ENCODE data around the gene GRIK4. TPM values are rescaled to one million over a fixed set of nuclear protein-coding genes. Genes with fewer than 3 reads are reported as not detected.

The GRIK4 gene
- total RNA-seq, 2 donors from 2014 or later = not detected

- ATAC-seq (no peak), DNase-seq (ENCODE audit: low spot score in 2 of 2) (no peak)
- peaks cover 0 to 5% of the 10 kb centered on the region in 2 donors for H3K9me3 Mint-ChIP-seq
- H3K36me3 Mint-ChIP-seq = peaks cover 0 to 8% of the 10 kb centered on the region in 2 donors
- H3K27ac Mint-ChIP-seq = no peak overlapping the region
Measured at GRCh38 chr11:120704256-120704750, 192.8 kb downstream of the GRIK4 start.

- no peak for ATAC-seq
- Mint-ChIP-seq H3K9me3 (peaks cover 0 to 5% of the 10 kb centered on the region in 2 donors), H3K36me3 (peaks cover 0 to 8% of the 10 kb centered on the region in 2 donors), H3K27ac (no peak overlapping the region)
- DNase-seq (ENCODE audit: low spot score in 2 of 2) = no peak
Measured at GRCh38 chr11:120706257-120706656, 194.7 kb downstream of the GRIK4 start.

GRCh38 chr11:120707098-120707497 lies 195.6 kb downstream of the GRIK4 start:
- ATAC-seq = no peak
- no peak for DNase-seq (ENCODE audit: low spot score in 2 of 2)
- Mint-ChIP-seq H3K27ac (no peak overlapping the region), H3K9me3 (peaks cover 0 to 5% of the 10 kb centered on the region in 2 donors), H3K36me3 (peaks cover 0 to 8% of the 10 kb centered on the region in 2 donors)

GRCh38 chr11:120707663-120708062 lies 196.1 kb downstream of the GRIK4 start:
- DNase-seq (ENCODE audit: low spot score in 2 of 2) = no peak

GRCh38 chr11:120708511-120709183 lies 197.1 kb downstream of the GRIK4 start:
- H3K36me3 Mint-ChIP-seq = peaks cover 0 to 8% of the 10 kb centered on the region in 2 donors
- H3K27ac Mint-ChIP-seq = no peak overlapping the region
- DNase-seq (ENCODE audit: low spot score in 2 of 2) = no peak
- H3K9me3 Mint-ChIP-seq = peaks cover 0 to 5% of the 10 kb centered on the region in 2 donors
- no peak for ATAC-seq

More at GRCh38 chr11:120707663-120708062, 196.1 kb downstream of the GRIK4 start:
- ATAC-seq = no peak
- peaks cover 0 to 5% of the 10 kb centered on the region in 2 donors for H3K9me3 Mint-ChIP-seq
- H3K36me3 Mint-ChIP-seq = peaks cover 0 to 8% of the 10 kb centered on the region in 2 donors
- H3K27ac Mint-ChIP-seq = no peak overlapping the region

GRCh38 chr11:120709808-120710207 lies 198.3 kb downstream of the GRIK4 start:
- Mint-ChIP-seq H3K9me3 (peaks cover 0 to 5% of the 10 kb centered on the region in 2 donors), H3K27ac (no peak overlapping the region), H3K36me3 (peaks cover 0 to 8% of the 10 kb centered on the region in 2 donors)
- DNase-seq (ENCODE audit: low spot score in 2 of 2) = no peak
- peak in 1 of 2 donors; percentile 38 for ATAC-seq

GRCh38 chr11:120710354-120711131 lies 199.0 kb downstream of the GRIK4 start:
- ATAC-seq = no peak
- H3K27ac Mint-ChIP-seq = no peak overlapping the region

GRCh38 chr11:120712014-120712413 lies 200.5 kb downstream of the GRIK4 start:
- DNase-seq (ENCODE audit: low spot score in 2 of 2) (no peak), ATAC-seq (no peak)
- Mint-ChIP-seq H3K27ac (no peak overlapping the region), H3K9me3 (no peaks in the 10 kb centered on the region), H3K36me3 (no peaks in the 10 kb centered on the region)

More at GRCh38 chr11:120710354-120711131, 199.0 kb downstream of the GRIK4 start:
- DNase-seq (ENCODE audit: low spot score in 2 of 2) = no peak
- Mint-ChIP-seq H3K9me3 (peaks cover 0 to 5% of the 10 kb centered on the region in 2 donors), H3K36me3 (peaks cover 0 to 8% of the 10 kb centered on the region in 2 donors)

GRCh38 chr11:120712881-120713280 lies 201.3 kb downstream of the GRIK4 start:
- no peak for DNase-seq (ENCODE audit: low spot score in 2 of 2)
- no peaks in the 10 kb centered on the region for H3K9me3 Mint-ChIP-seq
- H3K27ac Mint-ChIP-seq = no peak overlapping the region
- H3K36me3 Mint-ChIP-seq = no peaks in the 10 kb centered on the region
- no peak for ATAC-seq

- ATAC-seq (no peak), DNase-seq (ENCODE audit: low spot score in 2 of 2) (no peak)
- Mint-ChIP-seq H3K27ac (no peak overlapping the region), H3K36me3 (no peaks in the 10 kb centered on the region), H3K9me3 (no peaks in the 10 kb centered on the region)
Measured at GRCh38 chr11:120713296-120713695, 201.7 kb downstream of the GRIK4 start.

GRCh38 chr11:120714438-120714837 lies 202.9 kb downstream of the GRIK4 start:
- Mint-ChIP-seq H3K9me3 (no peaks in the 10 kb centered on the region), H3K36me3 (no peaks in the 10 kb centered on the region), H3K27ac (no peak overlapping the region)
- DNase-seq (ENCODE audit: low spot score in 2 of 2) (no peak), ATAC-seq (no peak)

- Mint-ChIP-seq H3K27ac (peak overlapping the region in 1 of 2 donors; percentile 81), H3K9me3 (no peaks in the 10 kb centered on the region), H3K36me3 (no peaks in the 10 kb centered on the region)
- no peak for DNase-seq (ENCODE audit: low spot score in 2 of 2)
- ATAC-seq = no peak
Measured at GRCh38 chr11:120715239-120715638, 203.7 kb downstream of the GRIK4 start.

- no peak for ATAC-seq
- no peaks in the 10 kb centered on the region for H3K36me3 Mint-ChIP-seq
- no peak overlapping the region for H3K27ac Mint-ChIP-seq
- no peak for DNase-seq (ENCODE audit: low spot score in 2 of 2)
- H3K9me3 Mint-ChIP-seq = no peaks in the 10 kb centered on the region
Measured at GRCh38 chr11:120717042-120717441, 205.5 kb downstream of the GRIK4 start.

GRCh38 chr11:120717623-120718022 lies 206.1 kb downstream of the GRIK4 start:
- H3K27ac Mint-ChIP-seq = no peak overlapping the region
- DNase-seq (ENCODE audit: low spot score in 2 of 2) = no peak
- ATAC-seq = no peak
- H3K36me3 Mint-ChIP-seq = no peaks in the 10 kb centered on the region
- no peaks in the 10 kb centered on the region for H3K9me3 Mint-ChIP-seq

- DNase-seq (ENCODE audit: low spot score in 2 of 2) (no peak), ATAC-seq (no peak)
- H3K9me3 Mint-ChIP-seq = no peaks in the 10 kb centered on the region
- H3K27ac Mint-ChIP-seq = no peak overlapping the region
- H3K36me3 Mint-ChIP-seq = no peaks in the 10 kb centered on the region
Measured at GRCh38 chr11:120718171-120718570, 206.6 kb downstream of the GRIK4 start.

GRCh38 chr11:120719348-120719747 lies 207.8 kb downstream of the GRIK4 start:
- ATAC-seq (no peak), DNase-seq (ENCODE audit: low spot score in 2 of 2) (no peak)
- H3K27ac Mint-ChIP-seq = no peak overlapping the region
- no peaks in the 10 kb centered on the region for H3K36me3 Mint-ChIP-seq
- no peaks in the 10 kb centered on the region for H3K9me3 Mint-ChIP-seq

- DNase-seq (ENCODE audit: low spot score in 2 of 2) = no peak
- Mint-ChIP-seq H3K27ac (peak overlapping the region in 1 of 2 donors; percentile 32), H3K36me3 (no peaks in the 10 kb centered on the region), H3K9me3 (no peaks in the 10 kb centered on the region)
- ATAC-seq = no peak
Measured at GRCh38 chr11:120720760-120721159, 209.2 kb downstream of the GRIK4 start.
